ENCODE measurements around the gene GAMT. TPM values are rescaled to one million over a fixed set of nuclear protein-coding genes. Genes with fewer than 3 reads are reported as not detected.

The GAMT gene
- total RNA-seq, 4 donors from 2014 or later: 43.8 to 120 (median 94.4) TPM

DNA sequence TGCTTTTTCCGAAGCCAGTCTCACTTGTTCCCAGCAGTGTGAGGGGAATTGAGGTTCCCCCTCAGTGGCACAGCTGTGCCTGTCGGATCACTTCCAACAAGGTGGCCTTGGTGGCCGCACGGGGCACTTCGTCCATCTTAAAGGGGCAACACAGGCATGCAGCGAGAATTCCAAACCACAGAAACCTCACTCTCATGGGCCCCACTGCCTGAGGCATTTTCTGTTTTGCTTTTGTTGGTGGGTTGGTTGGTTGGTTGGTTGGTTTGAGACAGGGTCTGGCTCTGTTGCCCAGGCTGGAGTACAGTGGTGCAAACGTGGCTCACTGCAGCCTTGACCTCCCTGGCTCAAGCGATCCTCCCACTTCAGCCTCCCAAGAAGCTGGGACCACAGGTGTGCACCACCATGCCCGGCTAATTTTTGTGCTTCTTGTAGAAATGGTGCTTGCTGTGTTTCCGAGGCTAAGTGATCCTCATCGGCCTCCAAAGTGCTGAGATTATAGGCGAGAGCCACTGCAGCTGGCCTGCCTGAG, 21.3 kb downstream of the GAMT start:
- WGBS, 2 donors: 68 to 71% methylated on average over 12 of the region's 12 CpGs
- TF ChIP-seq, protein P1, sequence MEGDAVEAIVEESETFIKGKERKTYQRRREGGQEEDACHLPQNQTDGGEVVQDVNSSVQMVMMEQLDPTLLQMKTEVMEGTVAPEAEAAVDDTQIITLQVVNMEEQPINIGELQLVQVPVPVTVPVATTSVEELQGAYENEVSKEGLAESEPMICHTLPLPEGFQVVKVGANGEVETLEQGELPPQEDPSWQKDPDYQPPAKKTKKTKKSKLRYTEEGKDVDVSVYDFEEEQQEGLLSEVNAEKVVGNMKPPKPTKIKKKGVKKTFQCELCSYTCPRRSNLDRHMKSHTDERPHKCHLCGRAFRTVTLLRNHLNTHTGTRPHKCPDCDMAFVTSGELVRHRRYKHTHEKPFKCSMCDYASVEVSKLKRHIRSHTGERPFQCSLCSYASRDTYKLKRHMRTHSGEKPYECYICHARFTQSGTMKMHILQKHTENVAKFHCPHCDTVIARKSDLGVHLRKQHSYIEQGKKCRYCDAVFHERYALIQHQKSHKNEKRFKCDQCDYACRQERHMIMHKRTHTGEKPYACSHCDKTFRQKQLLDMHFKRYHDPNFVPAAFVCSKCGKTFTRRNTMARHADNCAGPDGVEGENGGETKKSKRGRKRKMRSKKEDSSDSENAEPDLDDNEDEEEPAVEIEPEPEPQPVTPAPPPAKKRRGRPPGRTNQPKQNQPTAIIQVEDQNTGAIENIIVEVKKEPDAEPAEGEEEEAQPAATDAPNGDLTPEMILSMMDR (IDR thresholded peaks at IDR 0.05): no peak
- TF ChIP-seq EP300 (IDR thresholded peaks at IDR 0.05) (no peak), POLR2A (IDR thresholded peaks at IDR 0.05) (no peak)
- Histone ChIP-seq H3K4me1 (peaks cover 0 to 16% (median 12%) of the 10 kb centered on the region in 4 donors), H3K9me3 (no peaks in the 10 kb centered on the region), H3K27me3 (no peaks in the 10 kb centered on the region), H3K27ac (no peak overlapping the region), H3K4me3 (no peak overlapping the region), H3K36me3 (peaks cover 0 to 28% (median 0%) of the 10 kb centered on the region in 3 donors)
- no peak for DNase-seq (ENCODE audit: low spot score in 2 of 2)

- H3K36me3 ChIP-seq: peaks cover 0 to 33% (median 0%) of the 10 kb centered on the region in 3 donors
- no peak for DNase-seq (ENCODE audit: low spot score in 2 of 2)
- no peaks in the 10 kb centered on the region for H3K27me3 ChIP-seq
- peaks cover 0 to 9% (median 5%) of the 10 kb centered on the region in 4 donors for H3K4me1 ChIP-seq
- no peak overlapping the region for H3K27ac ChIP-seq
- 66 to 78% methylated on average over 15 to 25 of the region's 27 CpGs for WGBS, 2 donors
- no peak overlapping the region for H3K4me3 ChIP-seq
- H3K9me3 ChIP-seq: no peaks in the 10 kb centered on the region
- TF ChIP-seq EP300 (IDR thresholded peaks at IDR 0.05) (no peak), POLR2A (IDR thresholded peaks at IDR 0.05) (no peak)
- TF ChIP-seq, protein P1 (IDR thresholded peaks at IDR 0.05): no peak
Measured at GRCh38 chr19:1379126-1379905, 22.0 kb downstream of the GAMT start.

- H3K4me1 ChIP-seq: peaks cover 0 to 7% (median 3%) of the 10 kb centered on the region in 4 donors
- H3K4me3 ChIP-seq: no peak overlapping the region
- no peak overlapping the region for H3K27ac ChIP-seq
- no peak for DNase-seq (ENCODE audit: low spot score in 2 of 2)
- no peaks in the 10 kb centered on the region for H3K9me3 ChIP-seq
- 82 to 83% methylated on average over 25 to 26 of the region's 33 CpGs for WGBS, 2 donors
- TF ChIP-seq POLR2A (IDR thresholded peaks at IDR 0.05): no peak
- TF ChIP-seq, protein P1 (IDR thresholded peaks at IDR 0.05): peak in 1 of 5 experiments; percentile 20
- no peaks in the 10 kb centered on the region for H3K27me3 ChIP-seq
- peaks cover 0 to 44% (median 0%) of the 10 kb centered on the region in 3 donors for H3K36me3 ChIP-seq
Measured at GRCh38 chr19:1377965-1378785, 23.2 kb downstream of the GAMT start.

GRCh38 chr19:1377176-1377964, 24.0 kb downstream of the GAMT start:
- H3K36me3 ChIP-seq: peaks cover 0 to 52% (median 0%) of the 10 kb centered on the region in 3 donors
- peaks cover 0 to 10% (median 3%) of the 10 kb centered on the region in 4 donors for H3K4me1 ChIP-seq
- no peak for DNase-seq (ENCODE audit: low spot score in 2 of 2)
- WGBS, 2 donors: 94 to 98% methylated on average over 23 to 25 of the region's 43 CpGs
- no peak overlapping the region for H3K27ac ChIP-seq
- H3K9me3 ChIP-seq: no peaks in the 10 kb centered on the region
- H3K4me3 ChIP-seq: no peak overlapping the region
- TF ChIP-seq EP300 (IDR thresholded peaks at IDR 0.05): no peak
- TF ChIP-seq POLR2A (IDR thresholded peaks at IDR 0.05): no peak
- TF ChIP-seq, protein P1 (IDR thresholded peaks at IDR 0.05): no peak
- no peaks in the 10 kb centered on the region for H3K27me3 ChIP-seq
